Stimulated activated CD8-positive, alpha-beta memory T cell treated with anti-CD3 and anti-CD28 coated beads, Interleukin-7, amount 100 ng/mL, for 48 hours (primary cell): ENCODE results near the gene ALDH3B2.

Source experiments
- DNase-seq, 2 donors: peaks; one replicate each; pipeline ENCODE4 v3.0.0-alpha.2; 2020; ENCODE audit warnings: low read depth in 1 of 2; ENCODE audit errors: extremely low read depth in 1 of 2

Gene ALDH3B2

GRCh38 chr11:67617243-67617953 lies 57.0 kb downstream of the ALDH3B2 start:
- no peak for DNase-seq

- no peak for DNase-seq
Observed at GRCh38 chr11:67616431-67617242, 57.8 kb downstream of the ALDH3B2 start.

- DNase-seq: no peak
Observed at GRCh38 chr11:67615728-67616430, 58.5 kb downstream of the ALDH3B2 start.

GRCh38 chr11:67614730-67615714 lies 59.4 kb downstream of the ALDH3B2 start:
- DNase-seq: peak; percentile 34 to 64

- DNase-seq: peak; percentile 73 to 83
Observed at GRCh38 chr11:67613960-67614715, 60.3 kb downstream of the ALDH3B2 start.

- no peak for DNase-seq
Observed at GRCh38 chr11:67613313-67613959, 61.0 kb downstream of the ALDH3B2 start.

- DNase-seq: no peak
Observed at GRCh38 chr11:67612751-67613150, 61.7 kb downstream of the ALDH3B2 start.
